ENCODE data around the gene CASP10. TPM values are rescaled to one million over a fixed set of nuclear protein-coding genes. Genes with fewer than 3 reads are reported as not detected.
A peak's percentile ranks its signal among the peaks of the same experiment; 100 is the strongest.

The CASP10 gene
- total and polyA plus RNA-seq, 2 of the 13 experiments (the other 11 are each of a cell fraction or from before 2014, with no cell fraction given), result 22.2 to 23.8 TPM

- TF ChIP-seq ZNF737 (CRISPR knock-in tag; IDR thresholded peaks at IDR 0.05; ENCODE audit: borderline replicate concordance) (no peak), ZNF446 (CRISPR knock-in tag; IDR thresholded peaks at IDR 0.05) (no peak), HOMEZ (CRISPR knock-in tag; IDR thresholded peaks at IDR 0.05; ENCODE audit: low read depth) (peak; percentile 37; the same call in 1 of the 2 replicates), MAFF (IDR thresholded peaks at IDR 0.05; ENCODE audit: low read depth, low read length) (peak; percentile 84), ZNF10 (CRISPR knock-in tag; IDR thresholded peaks at IDR 0.05; ENCODE audit: borderline replicate concordance, low read depth) (no peak), NR2F6 (IDR thresholded peaks at IDR 0.05) (no peak), NR2F6 (CRISPR knock-in tag; IDR thresholded peaks at IDR 0.05) (peak; percentile 41; the same call in 1 of the 2 replicates), SALL2 (CRISPR knock-in tag; IDR thresholded peaks at IDR 0.05) (no peak), SIX4 (CRISPR knock-in tag; IDR thresholded peaks at IDR 0.05) (0 out of 2 replicates have a peak, but pooled peaks have one; percentile 55), ASH2L (IDR thresholded peaks at IDR 0.05; ENCODE audit: insufficient read length, low read depth, low read length) (peak; percentile 21), ZNF17 (CRISPR knock-in tag; IDR thresholded peaks at IDR 0.05) (no peak), ZNF224 (CRISPR knock-in tag; IDR thresholded peaks at IDR 0.05) (no peak), ZNF333 (CRISPR knock-in tag; IDR thresholded peaks at IDR 0.05; ENCODE audit: borderline replicate concordance) (no peak), ZFP91 (CRISPR knock-in tag; IDR thresholded peaks at IDR 0.05; ENCODE audit: borderline replicate concordance) (no peak), ZNF646 (CRISPR knock-in tag; IDR thresholded peaks at IDR 0.05) (no peak), GTF3A (CRISPR knock-in tag; conservative IDR thresholded peaks at IDR 0.05) (no peak), ZFP41 (CRISPR knock-in tag; IDR thresholded peaks at IDR 0.05; ENCODE audit: borderline replicate concordance) (no peak), FOXC1 (CRISPR knock-in tag; IDR thresholded peaks at IDR 0.05; ENCODE audit: borderline replicate concordance) (no peak), HNF4A (CRISPR knock-in tag; IDR thresholded peaks at IDR 0.05) (peak; percentile 87)
Observed at GRCh38 chr2:201144101-201145051, 38.6 kb upstream of the CASP10 start (continued).

Data from HepG2 (cell line).